Pericardium fibroblast (primary cell): Measurements from ENCODE around the gene SEC16A. TPM values are rescaled to one million over a fixed set of nuclear protein-coding genes. Genes with fewer than 3 reads are reported as not detected.

Experiments used
- total RNA-seq: library from RNA; depleted of rRNA; stranded (reverse); fragments of >200 nt; gene quantifications from 2 replicates; pipeline ENCODE4 v1.2.3, GENCODE V29; 2015

SEC16A gene, protein sequence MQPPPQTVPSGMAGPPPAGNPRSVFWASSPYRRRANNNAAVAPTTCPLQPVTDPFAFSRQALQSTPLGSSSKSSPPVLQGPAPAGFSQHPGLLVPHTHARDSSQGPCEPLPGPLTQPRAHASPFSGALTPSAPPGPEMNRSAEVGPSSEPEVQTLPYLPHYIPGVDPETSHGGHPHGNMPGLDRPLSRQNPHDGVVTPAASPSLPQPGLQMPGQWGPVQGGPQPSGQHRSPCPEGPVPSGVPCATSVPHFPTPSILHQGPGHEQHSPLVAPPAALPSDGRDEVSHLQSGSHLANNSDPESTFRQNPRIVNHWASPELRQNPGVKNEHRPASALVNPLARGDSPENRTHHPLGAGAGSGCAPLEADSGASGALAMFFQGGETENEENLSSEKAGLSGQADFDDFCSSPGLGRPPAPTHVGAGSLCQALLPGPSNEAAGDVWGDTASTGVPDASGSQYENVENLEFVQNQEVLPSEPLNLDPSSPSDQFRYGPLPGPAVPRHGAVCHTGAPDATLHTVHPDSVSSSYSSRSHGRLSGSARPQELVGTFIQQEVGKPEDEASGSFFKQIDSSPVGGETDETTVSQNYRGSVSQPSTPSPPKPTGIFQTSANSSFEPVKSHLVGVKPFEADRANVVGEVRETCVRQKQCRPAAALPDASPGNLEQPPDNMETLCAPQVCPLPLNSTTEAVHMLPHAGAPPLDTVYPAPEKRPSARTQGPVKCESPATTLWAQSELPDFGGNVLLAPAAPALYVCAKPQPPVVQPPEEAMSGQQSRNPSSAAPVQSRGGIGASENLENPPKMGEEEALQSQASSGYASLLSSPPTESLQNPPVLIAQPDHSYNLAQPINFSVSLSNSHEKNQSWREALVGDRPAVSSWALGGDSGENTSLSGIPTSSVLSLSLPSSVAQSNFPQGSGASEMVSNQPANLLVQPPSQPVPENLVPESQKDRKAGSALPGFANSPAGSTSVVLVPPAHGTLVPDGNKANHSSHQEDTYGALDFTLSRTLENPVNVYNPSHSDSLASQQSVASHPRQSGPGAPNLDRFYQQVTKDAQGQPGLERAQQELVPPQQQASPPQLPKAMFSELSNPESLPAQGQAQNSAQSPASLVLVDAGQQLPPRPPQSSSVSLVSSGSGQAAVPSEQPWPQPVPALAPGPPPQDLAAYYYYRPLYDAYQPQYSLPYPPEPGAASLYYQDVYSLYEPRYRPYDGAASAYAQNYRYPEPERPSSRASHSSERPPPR (N-terminal part only)
- 40.7 and 46.1 TPM in 2 replicates for total RNA-seq

DNA sequence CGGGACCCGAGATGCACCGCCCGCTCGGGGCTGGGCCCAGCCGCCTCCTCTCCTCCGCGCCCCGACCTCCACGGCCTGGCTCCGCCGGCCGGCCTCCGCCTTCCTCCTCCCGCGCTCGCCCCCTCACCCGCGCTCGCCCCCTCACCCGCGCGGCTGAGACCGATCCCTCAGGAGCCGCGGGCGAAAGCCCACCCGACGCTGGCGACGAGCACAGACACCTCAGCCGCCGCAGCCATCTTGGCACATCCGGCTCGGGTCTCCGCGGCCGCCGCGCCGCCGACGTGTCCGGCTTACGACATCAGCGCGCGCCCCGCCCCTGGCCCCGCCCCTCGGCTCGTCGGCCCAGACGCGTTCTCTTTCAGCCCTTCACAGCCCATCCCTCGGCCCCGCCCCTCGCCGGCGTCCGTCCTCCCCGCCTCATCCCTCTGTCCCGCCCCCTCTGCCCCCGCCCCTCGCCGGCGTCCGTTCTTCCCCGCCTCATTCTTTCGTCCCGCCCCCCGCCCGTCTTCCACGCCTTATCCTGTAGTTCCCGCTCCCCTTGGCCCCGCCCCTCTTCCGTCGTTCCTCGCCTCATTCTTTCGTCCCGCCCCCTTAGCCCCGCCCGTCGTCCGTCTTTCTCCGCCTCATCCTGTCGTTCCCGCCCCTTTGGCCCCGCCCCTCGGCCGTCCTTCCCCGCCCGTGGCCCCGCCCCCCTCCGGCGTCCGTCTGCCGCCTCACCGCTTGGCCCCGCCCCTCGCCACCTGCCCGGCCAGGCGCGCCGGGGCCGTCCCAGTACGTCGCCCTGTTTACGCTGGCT, at the start of gene SEC16A:
SEC16A (minus strand) TSS at position 248 of the 796 bp plus-strand sequence. CDS start 5,425 bp downstream, outside the sequence.

DNA sequence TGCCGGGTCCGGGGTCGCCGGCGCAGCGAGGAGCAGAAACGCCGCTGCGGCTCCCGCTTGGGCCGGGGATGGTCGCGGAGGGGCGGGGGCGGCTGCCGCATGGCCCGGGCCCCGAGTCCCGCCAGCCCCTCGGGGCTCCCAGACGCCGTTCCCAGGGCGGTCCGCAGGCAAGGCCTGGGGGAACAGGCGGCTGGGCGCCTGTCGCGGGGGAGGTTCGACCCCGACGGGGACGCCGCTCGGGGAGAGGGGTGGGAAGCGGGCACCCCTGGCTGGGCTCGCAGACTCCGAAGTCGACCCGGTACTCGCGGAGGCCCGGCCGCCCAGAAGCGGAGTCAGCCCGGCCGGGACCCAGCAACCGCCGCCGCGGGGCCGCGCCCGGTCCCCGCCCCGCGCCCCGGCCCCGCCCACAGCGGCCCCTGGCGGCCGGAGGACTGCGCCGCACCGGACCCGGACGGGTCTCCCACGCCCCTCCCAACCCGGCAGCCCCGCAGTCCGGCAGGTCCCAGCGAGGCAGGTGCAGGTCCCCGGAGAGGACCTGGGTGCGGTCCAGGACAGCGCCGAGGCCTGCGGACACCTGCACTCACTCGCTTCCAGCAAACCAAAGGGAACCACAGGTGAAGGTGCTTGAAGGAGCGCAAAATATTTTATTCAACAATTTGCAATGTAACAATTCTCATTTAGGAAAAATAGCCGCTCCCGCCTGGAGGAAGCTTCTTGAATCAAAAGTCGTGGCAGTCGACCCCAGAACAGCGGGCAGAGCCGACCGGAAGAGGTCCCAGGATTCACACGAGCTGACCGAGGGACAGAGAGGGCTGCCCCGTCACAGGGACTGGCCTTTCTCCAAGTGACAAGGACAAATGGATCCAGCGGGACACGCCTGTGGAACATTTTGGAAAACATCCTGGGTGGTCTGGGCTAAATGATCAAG, 43.1 kb downstream of the SEC16A start, which contains the start of gene INPP5E:
INPP5E (minus strand) TSS at position 365 of the 928 bp plus-strand sequence. CDS start 426 bp downstream, outside the sequence.

DNA sequence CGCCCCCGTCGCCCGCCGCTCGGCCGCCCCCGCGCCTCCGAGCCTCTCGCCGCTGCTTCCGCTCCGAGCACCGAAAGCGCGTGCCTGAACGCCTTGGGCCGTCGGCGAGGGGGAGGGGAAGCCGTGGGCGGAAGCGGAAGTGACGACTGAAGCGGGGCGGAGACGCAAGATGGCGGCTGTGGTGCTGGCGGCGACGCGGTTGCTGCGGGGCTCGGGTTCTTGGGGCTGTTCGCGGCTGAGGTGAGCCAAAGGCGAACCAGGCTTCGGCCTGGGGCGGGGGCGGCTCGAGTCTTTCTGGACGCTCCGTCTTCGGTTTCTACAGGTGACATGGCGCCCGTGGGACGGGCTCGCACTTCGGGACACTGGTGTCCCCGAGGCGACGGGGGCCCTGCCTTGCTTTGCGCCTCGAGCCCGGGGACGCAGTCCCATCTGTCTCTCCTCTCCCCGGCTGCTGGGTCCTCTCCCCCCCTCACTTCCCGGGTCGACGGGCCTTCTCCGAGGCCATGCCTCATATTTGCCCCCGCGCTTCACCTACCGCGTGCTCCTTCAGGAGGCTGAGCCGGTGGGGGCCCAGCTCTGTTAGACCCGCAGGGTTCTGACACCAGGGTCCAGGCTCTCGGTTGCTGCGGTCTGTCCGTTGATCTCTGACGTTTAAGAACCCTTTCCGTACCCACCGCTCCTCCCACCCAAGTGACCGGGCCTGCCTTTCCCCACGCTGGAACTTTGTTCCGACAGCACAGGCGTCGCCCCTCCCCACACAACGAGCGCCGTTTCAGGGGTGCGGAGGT, 72.1 kb downstream of the SEC16A start, which contains the start of the genes ENTR1 and PMPCA:
ENTR1 (minus strand) TSS at position 115 of the 788 bp plus-strand sequence. CDS start 217 bp downstream, outside the sequence.
PMPCA (plus strand) TSS at position 159 of the 788 bp plus-strand sequence; CDS start at position 170, 11 bp downstream.

DNA sequence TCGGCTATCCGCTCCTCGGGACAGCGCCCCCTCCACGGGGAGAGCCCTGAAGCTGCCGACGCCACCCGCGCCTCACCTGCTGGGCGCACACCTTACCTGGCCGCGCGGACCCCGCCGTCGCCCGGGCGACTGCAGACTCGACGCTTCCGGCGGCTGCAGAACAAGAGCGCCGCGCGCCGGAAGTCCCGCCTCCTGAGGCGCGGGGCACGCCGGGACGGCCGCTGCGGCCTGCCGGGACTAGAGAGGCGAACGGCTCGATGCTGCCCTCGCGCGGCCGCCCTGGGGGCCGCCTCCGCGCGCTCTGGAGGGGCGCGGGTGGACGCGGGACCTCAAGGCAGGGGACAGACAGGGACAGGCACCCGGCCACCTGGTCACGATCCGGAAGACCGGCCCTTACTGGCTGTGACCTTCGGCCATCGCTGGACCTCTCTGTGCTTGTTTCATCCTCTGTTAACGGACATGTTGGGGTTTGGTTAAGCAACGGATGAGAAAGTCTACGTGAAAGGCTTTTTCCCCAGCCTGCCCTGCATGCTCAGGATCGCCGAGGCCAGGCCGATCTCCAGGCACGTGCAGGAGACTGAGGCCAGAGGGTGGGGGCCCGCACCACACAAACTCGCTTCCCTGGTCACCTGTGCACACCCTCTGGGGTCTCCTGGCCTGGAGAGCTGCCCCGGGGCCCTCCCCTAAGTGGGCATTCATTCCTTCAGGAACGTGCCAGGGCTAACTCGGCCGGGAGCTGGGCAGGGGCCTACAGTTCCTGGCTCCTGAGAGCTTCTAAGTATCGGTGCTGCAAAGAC, 82.6 kb downstream of the SEC16A start, which contains the start of gene SNAPC4:
SNAPC4 (minus strand) TSS at position 133 of the 797 bp plus-strand sequence. CDS start 1,742 bp downstream, outside the sequence.

Other genes with a start within 250 kb of the SEC16A start
- 11.3 and 11.8 TPM in 2 replicates for gene QSOX2, start 237.2 kb downstream of the SEC16A start, total RNA-seq
- not detected in 2 replicates for gene CCDC187, start 178.9 kb downstream of the SEC16A start, total RNA-seq
- 41.1 and 50.1 TPM in 2 replicates for gene GPSM1, start 155.5 kb downstream of the SEC16A start, total RNA-seq
- gene DNLZ, start 119.3 kb downstream of the SEC16A start, total RNA-seq = 34.6 and 37.6 TPM in 2 replicates
- 1.5 and 4.3 TPM in 2 replicates for gene CARD9, start 109.4 kb downstream of the SEC16A start, total RNA-seq
- gene SNAPC4, start 82.9 kb downstream of the SEC16A start, total RNA-seq = 6.1 and 6.3 TPM in 2 replicates
- gene ENTR1, start 72.4 kb downstream of the SEC16A start, total RNA-seq = 31.6 and 40.7 TPM in 2 replicates
- gene PMPCA, start 72.4 kb downstream of the SEC16A start, total RNA-seq = 47.2 and 48.3 TPM in 2 replicates
- 11.2 and 15.9 TPM in 2 replicates for gene INPP5E, start 43.2 kb downstream of the SEC16A start, total RNA-seq
- gene NOTCH1, start 63.0 kb upstream of the SEC16A start, total RNA-seq = 9.4 and 13.8 TPM in 2 replicates
- gene EGFL7, start 179.9 kb upstream of the SEC16A start, total RNA-seq = 44.8 and 72.6 TPM in 2 replicates
- gene AGPAT2, start 204.4 kb upstream of the SEC16A start, total RNA-seq = 36.3 and 44.7 TPM in 2 replicates
- gene DIPK1B, start 229.5 kb upstream of the SEC16A start, total RNA-seq = 5.3 and 16.5 TPM in 2 replicates